OCI-LY3 (cell line): ENCODE measurements around the gene ZNF649.

Source experiments
- H2AFZ ChIP-seq: fragments of 200-600, 300-600 bp; shearing (Covaris generic); 2 replicates; pipeline ENCODE4 v1.6.0; 2014; ENCODE audit warnings: antibody characterized with exemption, low read depth, low read length
- H3K27ac ChIP-seq: fragments of 200-600, 300-600 bp; sonication (generic); 2 replicates; pipeline ENCODE4 v1.5.1; 2014; ENCODE audit warnings: mild to moderate bottlenecking, low read length, moderate library complexity, mixed read lengths
- H3K27me3 ChIP-seq: fragments of 200-600, 300-600 bp; sonication (generic); 2 replicates; pipeline ENCODE4 v1.6.1; 2014; ENCODE audit warnings: low read depth, low read length, mixed read lengths
- H3K36me3 ChIP-seq: fragments of 200-600, 300-600 bp; sonication (generic); replicated peaks from 2 replicates; pipeline ENCODE3; 2014; ENCODE audit warnings: low read depth, low read length, mixed read lengths
- H3K4me1 ChIP-seq: fragments of 300-600, 200-600 bp; sonication (generic); 2 replicates; pipeline ENCODE4 v1.6.1; 2014; ENCODE audit warnings: low read length, mixed read lengths
- H3K4me2 ChIP-seq: fragments of 200-600, 300-600 bp; sonication (generic); 2 replicates; pipeline ENCODE4 v1.6.1; 2014; ENCODE audit warnings: low read length, mixed read lengths
- H3K4me3 ChIP-seq: fragments of 300-600, 200-600 bp; sonication (generic); 2 replicates; pipeline ENCODE4 v1.5.1; 2014; ENCODE audit warnings: antibody characterized with exemption, mild to moderate bottlenecking, low read length, moderate library complexity
- H3K79me2 ChIP-seq: fragments of 300-600, 200-600 bp; shearing (Covaris generic); 2 replicates; pipeline ENCODE4 v1.6.1; 2014; ENCODE audit warnings: mild to moderate bottlenecking, low read length, mixed read lengths
- H3K9ac ChIP-seq: fragments of 300-600, 200-600 bp; shearing (Covaris generic); 2 replicates; pipeline ENCODE4 v1.6.0; 2014; ENCODE audit warnings: mild to moderate bottlenecking, low read length, moderate library complexity
- H3K9me3 ChIP-seq: fragments of 200-600, 300-600 bp; shearing (Covaris generic); 2 replicates; pipeline ENCODE4 v1.6.1; 2014; ENCODE audit warnings: low read length, mixed read lengths; ENCODE audit not compliant: insufficient read depth
- H4K20me1 ChIP-seq: fragments of 200-600, 300-600 bp; sonication (generic); 2 replicates; pipeline ENCODE4 v1.6.1; 2016; ENCODE audit warnings: low read length, mixed read lengths; ENCODE audit not compliant: insufficient read depth
- EZH2phosphoT487 ChIP-seq: fragments of 200-600 bp; shearing (Covaris generic); IDR thresholded peaks from 2 replicates; pipeline ENCODE4 v1.6.1; 2018; ENCODE audit warnings: antibody characterized with exemption, mixed run types, low read depth
- TF ChIP-seq, protein P1 (sequence below): fragments of 200-600, 300-600 bp; sonication (generic); IDR thresholded peaks from 2 replicates; pipeline ENCODE4 v1.5.1; 2014; ENCODE audit warnings: antibody characterized with exemption, low read length, low read depth

ZNF649 gene

DNA sequence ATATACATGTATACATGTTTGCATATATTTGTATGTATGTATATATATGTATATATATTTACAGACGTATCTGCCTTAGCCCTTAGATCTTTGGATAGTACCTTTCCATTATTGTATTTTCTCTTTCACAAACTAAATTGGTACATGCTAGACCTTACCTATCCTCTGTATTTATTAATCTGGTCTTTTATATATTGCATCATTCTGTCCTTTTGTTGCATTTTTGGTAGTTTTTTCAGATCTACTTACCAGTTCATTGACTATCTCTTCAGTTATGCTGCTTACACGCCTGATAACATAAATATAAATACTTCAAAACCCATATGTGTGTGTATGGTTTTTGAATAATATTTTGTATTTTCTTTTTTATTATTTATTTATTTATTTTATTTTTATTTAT, 34.1 kb upstream of the ZNF649 start:
- Histone ChIP-seq H3K9me3 (peaks cover 25% of the 10 kb centered on the region), H3K4me3 (no peak overlapping the region), H3K36me3 (peaks cover 82% of the 10 kb centered on the region), H3K27ac (no peak overlapping the region), H4K20me1 (no peaks in the 10 kb centered on the region), H3K9ac (no peak overlapping the region), H3K4me2 (no peak overlapping the region), H3K79me2 (no peaks in the 10 kb centered on the region), H3K4me1 (no peaks in the 10 kb centered on the region), H2AFZ (no peak overlapping the region), H3K27me3 (no peaks in the 10 kb centered on the region)
- TF ChIP-seq EZH2phosphoT487, result no peak
- TF ChIP-seq, protein P1, sequence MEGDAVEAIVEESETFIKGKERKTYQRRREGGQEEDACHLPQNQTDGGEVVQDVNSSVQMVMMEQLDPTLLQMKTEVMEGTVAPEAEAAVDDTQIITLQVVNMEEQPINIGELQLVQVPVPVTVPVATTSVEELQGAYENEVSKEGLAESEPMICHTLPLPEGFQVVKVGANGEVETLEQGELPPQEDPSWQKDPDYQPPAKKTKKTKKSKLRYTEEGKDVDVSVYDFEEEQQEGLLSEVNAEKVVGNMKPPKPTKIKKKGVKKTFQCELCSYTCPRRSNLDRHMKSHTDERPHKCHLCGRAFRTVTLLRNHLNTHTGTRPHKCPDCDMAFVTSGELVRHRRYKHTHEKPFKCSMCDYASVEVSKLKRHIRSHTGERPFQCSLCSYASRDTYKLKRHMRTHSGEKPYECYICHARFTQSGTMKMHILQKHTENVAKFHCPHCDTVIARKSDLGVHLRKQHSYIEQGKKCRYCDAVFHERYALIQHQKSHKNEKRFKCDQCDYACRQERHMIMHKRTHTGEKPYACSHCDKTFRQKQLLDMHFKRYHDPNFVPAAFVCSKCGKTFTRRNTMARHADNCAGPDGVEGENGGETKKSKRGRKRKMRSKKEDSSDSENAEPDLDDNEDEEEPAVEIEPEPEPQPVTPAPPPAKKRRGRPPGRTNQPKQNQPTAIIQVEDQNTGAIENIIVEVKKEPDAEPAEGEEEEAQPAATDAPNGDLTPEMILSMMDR, result no peak

DNA sequence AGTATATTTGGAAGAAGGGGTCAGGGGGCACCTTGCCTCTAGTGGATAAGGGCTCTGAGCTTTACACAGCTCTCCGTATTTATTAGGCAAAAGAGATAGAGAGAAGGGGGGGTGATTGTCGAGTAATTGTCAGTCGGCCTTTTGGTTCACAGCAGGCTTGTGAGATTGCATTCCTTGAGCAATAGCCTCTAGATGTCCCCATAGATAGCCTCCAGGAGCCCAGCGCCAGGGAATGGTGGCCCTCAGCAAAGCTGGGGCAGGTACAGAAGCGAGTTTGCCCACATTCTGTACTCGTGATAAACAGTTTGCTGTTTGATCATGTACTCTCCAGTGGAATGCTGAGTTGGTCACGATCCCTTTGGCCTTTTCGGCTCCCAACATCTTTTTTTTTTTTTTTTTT, 27.1 kb upstream of the ZNF649 start:
- no peak overlapping the region for H3K9ac ChIP-seq
- H3K27me3 ChIP-seq, result no peaks in the 10 kb centered on the region
- TF ChIP-seq, protein P1, result no peak
- no peak for TF ChIP-seq EZH2phosphoT487
- no peaks in the 10 kb centered on the region for H4K20me1 ChIP-seq
- H3K79me2 ChIP-seq, result peaks cover 10% of the 10 kb centered on the region
- H3K4me1 ChIP-seq, result peaks cover 3% of the 10 kb centered on the region; the same call in 1 of the 2 replicates
- peaks cover 14% of the 10 kb centered on the region; the same call in 1 of the 2 replicates for H3K9me3 ChIP-seq
- no peak overlapping the region for H3K27ac ChIP-seq
- H2AFZ ChIP-seq, result no peak overlapping the region
- H3K36me3 ChIP-seq, result peaks cover 64% of the 10 kb centered on the region
- no peak overlapping the region for H3K4me2 ChIP-seq
- no peak overlapping the region for H3K4me3 ChIP-seq

DNA sequence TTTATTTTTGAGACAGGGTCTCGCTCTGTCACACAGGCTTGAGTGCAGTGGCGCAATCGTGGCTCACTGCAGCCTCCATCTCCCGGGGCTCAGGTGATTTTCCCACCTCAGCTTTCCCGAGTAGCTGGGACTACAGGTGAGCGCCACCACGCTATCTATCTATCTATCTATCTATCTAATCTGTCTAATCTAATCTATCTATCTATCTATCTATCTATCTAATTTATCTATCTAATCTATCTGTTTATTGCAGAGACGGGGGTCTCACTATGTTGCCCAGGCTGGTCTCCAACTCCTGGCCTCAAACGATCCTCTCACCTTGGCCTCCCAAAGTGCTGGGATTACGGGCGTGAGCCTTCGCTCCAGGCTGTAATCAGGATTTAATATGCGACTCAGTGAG, 23.0 kb upstream of the ZNF649 start:
- Histone ChIP-seq H2AFZ (peak overlapping the region; percentile 99; the same call in 1 of the 2 replicates), H3K4me2 (peak overlapping the region; percentile 73), H3K4me1 (peaks cover 7% of the 10 kb centered on the region), H3K9ac (peak overlapping the region; percentile 89), H3K79me2 (peaks cover 10% of the 10 kb centered on the region), H3K27me3 (no peaks in the 10 kb centered on the region), H3K36me3 (peaks cover 35% of the 10 kb centered on the region), H3K4me3 (peak overlapping the region; percentile 89), H3K27ac (no peak overlapping the region), H4K20me1 (no peaks in the 10 kb centered on the region), H3K9me3 (peaks cover 25% of the 10 kb centered on the region)
- TF ChIP-seq EZH2phosphoT487, result no peak
- TF ChIP-seq, protein P1, result no peak

DNA sequence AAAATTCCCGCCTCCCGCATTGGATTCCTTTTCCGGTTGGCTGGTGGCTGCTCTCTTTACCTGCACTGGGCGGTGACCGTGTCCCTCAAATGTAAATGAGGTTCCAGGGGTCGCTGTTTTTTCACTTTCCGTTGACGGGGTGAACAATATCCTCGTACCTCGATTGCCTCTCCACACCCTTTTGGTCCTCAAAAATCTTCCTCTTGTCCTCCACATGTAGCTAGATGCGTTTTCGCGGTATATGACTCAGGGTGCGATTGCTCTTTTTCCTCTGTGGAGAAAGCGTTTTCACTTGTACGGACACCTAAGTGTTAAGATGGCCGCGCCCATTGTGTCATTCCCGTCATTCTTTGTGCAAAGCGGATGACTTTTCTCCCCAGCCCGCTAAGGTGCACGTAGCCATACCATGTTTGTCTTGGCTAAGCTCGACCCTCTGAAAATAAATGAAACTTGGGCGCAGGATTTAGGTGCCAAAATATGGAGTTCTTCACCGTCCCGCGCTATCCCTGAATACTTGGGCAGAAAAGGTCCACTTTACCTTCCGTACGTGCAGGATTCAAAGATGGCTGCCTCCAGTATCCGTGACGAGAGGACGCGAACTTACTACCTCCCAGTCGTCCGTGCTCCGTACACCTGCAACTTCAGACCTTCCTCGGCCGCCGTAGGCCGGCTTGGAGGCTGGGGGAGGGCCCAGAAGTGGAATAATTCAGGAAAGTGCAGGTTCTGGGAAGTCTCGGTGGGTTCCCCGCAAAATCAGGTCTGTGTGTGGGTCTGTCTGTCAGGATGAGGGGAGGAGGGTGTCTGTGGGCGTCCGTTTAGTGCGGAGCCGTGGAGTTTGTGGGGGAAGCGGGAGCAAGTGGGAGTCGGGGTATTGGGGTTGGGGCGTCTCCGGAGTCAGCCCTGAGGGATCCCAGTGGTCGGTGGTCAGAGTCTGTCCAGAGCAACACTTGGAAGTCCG, 22.2 kb upstream of the ZNF649 start, which contains the start of gene ZNF613:
TSS of gene ZNF613 (plus strand) at position 689 of the 958 bp plus-strand sequence. CDS start 8,749 bp downstream, outside the sequence.
- no peaks in the 10 kb centered on the region for H4K20me1 ChIP-seq
- peak within 1 kb of the TSS; percentile 99 for H2AFZ ChIP-seq
- peaks cover 31% of the 10 kb centered on the region for H3K9me3 ChIP-seq
- H3K4me3 ChIP-seq, result peak within 1 kb of the TSS; percentile 89
- H3K9ac ChIP-seq, result peak within 1 kb of the TSS; percentile 89
- no peaks in the 10 kb centered on the region for H3K27me3 ChIP-seq
- no peak for TF ChIP-seq EZH2phosphoT487
- TF ChIP-seq, protein P1, result peak; percentile 41
- H3K4me1 ChIP-seq, result peaks cover 7% of the 10 kb centered on the region
- peaks cover 10% of the 10 kb centered on the region for H3K79me2 ChIP-seq
- peaks cover 29% of the 10 kb centered on the region for H3K36me3 ChIP-seq
- peak within 1 kb of the TSS; percentile 73 for H3K4me2 ChIP-seq
- peak within 1 kb of the TSS; percentile 65 for H3K27ac ChIP-seq
